GM13976 (cell line): ENCODE data around the gene STIL.

Source experiments
- DNase-seq: peaks from one replicate; pipeline ENCODE4 v3.0.0; 2012; ENCODE audit warnings: low spot score
- in situ Hi-C: fragments of 300-500 bp; cut with MboI; formaldehyde crosslinking; loops from one replicate; pipeline ENCODE4 v1.12.0; 2022; ENCODE audit warnings: low sequenced_read_pairs, mixed read lengths, inconsistent platforms; ENCODE audit not compliant: unreplicated experiment
- TF ChIP-seq, protein P1 (sequence below): IDR thresholded peaks from 2 replicates; pipeline ENCODE4 v1.5.1; 2012; ENCODE audit warnings: borderline replicate concordance, mild to moderate bottlenecking; ENCODE audit not compliant: insufficient read depth; ENCODE audit errors: extremely low read depth, missing control alignments, control extremely low read depth

The STIL gene

DNA sequence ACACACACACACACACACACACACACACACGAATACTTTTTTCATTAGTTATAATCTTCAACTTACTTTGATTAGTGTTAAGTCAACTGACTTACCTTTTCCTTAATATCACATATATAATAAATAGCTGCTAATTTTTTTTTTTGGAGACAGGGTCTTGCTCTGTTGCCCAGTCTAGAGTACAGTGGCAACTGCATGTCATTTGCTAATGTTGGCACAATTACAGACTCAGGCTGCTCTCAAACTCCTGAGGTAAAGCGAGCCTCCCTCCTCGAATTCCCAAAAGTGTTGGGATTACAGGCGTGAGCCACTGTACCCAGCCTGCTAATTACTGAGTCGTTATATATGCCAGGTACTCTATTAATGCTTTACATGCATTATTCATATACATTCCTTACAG lies 61.2 kb downstream of the STIL start:
- in situ Hi-C loops = no loop called here
- no peak for DNase-seq
- TF ChIP-seq, protein P1, sequence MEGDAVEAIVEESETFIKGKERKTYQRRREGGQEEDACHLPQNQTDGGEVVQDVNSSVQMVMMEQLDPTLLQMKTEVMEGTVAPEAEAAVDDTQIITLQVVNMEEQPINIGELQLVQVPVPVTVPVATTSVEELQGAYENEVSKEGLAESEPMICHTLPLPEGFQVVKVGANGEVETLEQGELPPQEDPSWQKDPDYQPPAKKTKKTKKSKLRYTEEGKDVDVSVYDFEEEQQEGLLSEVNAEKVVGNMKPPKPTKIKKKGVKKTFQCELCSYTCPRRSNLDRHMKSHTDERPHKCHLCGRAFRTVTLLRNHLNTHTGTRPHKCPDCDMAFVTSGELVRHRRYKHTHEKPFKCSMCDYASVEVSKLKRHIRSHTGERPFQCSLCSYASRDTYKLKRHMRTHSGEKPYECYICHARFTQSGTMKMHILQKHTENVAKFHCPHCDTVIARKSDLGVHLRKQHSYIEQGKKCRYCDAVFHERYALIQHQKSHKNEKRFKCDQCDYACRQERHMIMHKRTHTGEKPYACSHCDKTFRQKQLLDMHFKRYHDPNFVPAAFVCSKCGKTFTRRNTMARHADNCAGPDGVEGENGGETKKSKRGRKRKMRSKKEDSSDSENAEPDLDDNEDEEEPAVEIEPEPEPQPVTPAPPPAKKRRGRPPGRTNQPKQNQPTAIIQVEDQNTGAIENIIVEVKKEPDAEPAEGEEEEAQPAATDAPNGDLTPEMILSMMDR = no peak

DNA sequence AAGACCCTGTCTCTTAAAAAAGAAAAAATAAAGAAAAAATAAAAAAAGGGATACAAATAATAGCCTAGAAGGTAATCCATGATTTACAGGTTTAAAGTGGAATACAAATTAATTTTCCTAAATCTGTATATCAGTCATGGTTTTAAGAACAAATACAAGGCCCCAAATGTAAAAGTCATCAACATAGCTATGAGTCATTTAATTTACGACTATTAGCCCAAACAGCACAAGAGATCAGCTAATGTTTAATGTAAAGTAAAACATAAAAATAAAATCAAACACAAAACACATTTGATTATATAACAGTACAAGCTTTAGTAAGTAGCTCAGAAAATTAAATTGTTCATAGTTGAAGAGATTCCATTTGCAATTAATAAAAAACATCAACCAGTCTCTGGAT lies 61.6 kb downstream of the STIL start:
- in situ Hi-C loops = no loop called here
- no peak for DNase-seq
- TF ChIP-seq, protein P1 = no peak

DNA sequence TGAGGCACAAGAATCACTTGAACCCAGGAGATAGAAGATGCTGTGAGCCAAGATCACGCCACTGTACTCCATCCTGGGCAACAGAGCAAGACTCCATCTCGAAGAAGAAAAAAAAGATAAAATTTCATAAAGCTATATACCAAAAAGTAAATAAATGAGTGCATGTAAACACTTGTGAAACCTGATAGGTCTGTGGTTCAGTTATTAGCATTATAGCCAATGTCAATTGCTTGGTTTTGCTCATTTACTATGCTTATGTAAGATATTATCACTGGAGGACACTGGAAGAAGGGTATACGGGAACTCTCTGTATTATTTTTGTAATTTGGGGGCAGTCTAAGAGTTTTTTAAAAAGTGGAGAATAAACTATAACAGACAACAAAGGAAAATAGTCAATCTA lies 64.2 kb downstream of the STIL start:
- in situ Hi-C loops = no loop called here

DNA sequence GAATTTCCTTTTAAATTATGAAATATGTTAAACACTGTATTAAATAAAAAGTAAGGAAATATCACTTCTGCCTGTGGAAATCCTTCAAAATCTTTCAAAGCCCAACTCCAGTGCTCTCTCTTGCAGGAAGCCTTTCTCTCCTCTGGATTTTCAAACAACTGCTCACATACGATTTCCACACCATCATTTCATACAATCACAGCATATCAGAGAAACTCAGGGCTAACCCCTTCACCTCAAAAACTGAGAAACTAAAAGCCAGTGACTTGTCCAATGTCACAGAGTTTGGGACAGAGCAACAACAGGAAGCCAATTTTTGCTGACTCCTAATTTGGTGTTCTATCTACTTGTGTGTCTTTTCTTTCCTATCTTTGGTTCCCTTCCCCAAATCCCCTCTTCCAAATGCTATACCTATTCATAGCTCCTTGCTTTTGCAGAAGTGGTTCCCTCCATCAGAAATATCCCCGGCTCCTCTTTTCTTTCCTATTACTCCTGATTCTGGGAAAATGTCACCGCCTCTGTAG lies 69.5 kb downstream of the STIL start:
- in situ Hi-C loops = no loop called here
- DNase-seq = no peak
- TF ChIP-seq, protein P1 = no peak

More for the DNA sequence above, 64.2 kb downstream of the STIL start:
- no peak for DNase-seq
- TF ChIP-seq, protein P1 = no peak

DNA sequence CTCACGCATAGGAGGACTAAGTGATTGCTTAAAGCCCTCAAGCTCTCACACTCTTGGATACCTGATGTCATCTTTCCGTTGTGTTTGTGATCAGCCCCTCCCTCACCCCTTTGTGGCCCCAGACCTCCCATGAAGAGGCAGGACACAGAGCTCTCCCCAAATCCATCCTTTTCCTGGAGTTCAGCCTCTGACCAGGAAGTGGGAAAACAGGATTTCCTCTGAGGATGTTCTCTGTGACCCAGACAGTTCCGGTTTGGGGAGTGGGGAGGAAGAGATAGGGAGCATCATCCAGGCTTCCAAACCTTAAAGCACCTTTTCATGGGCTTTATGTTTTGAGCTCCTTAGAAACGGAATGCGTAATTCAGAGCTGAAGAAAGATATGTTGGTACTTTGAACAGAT lies 70.0 kb downstream of the STIL start:
- TF ChIP-seq, protein P1 = no peak
- in situ Hi-C loops = no loop called here

DNA sequence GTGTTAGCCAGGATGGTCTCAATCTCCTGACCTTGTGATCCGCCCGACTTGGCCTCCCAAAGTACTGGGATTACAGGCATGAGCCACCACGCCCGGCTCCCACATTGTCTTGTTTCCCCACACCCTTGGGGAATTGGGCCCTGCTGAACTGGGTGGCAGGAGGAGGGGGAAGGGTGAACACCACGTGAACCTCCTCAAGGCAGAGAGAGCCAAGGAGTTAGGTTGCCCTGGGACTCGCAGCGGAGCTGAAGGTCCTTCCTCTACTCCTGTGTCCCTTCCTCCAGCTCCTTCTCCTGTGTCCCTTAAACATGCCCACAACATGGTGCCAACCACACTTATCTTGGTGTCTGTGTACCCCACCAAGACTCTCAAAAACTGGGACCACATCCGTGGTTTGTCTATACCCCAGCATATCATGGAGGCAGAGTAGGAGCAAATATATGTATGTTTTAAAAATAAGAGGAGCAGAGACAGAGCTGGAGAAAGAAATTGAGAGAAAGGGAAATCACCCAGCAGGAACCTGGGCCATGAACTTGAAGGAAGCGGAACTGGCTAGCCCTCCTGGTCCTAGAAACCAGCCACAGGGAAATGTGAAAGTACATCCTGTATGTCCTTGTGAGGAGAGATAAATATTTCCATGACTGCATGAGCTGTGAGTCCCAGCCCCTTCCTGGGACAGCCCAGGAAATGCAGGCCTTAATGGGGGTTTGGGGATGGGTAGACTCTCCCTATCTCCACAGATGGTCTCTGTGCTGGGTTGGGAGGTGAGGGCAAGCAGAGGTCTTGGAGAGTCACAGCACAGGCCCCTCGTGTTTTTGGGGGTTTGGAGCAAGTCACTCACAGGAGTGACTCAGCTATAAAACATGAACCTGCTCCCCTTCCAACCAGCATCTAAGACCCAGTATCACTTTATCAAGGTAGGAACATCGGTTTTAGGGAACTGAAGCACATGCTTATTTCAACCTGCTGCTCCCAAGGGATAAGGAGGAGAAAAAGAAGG lies 72.5 kb downstream of the STIL start:
- TF ChIP-seq, protein P1 = no peak
- no peak for DNase-seq
- in situ Hi-C loops = no loop called here

More for the DNA sequence above, 70.0 kb downstream of the STIL start:
- DNase-seq = no peak
